OCI-LY3 (cell line): ENCODE results near the gene BRF1.

Source experiments
- H2AFZ ChIP-seq: fragments of 200-600, 300-600 bp; shearing (Covaris generic); 2 replicates; pipeline ENCODE4 v1.6.0; 2014; ENCODE audit warnings: antibody characterized with exemption, low read depth, low read length
- H3K27ac ChIP-seq: fragments of 200-600, 300-600 bp; sonication (generic); 2 replicates; pipeline ENCODE4 v1.5.1; 2014; ENCODE audit warnings: mild to moderate bottlenecking, low read length, moderate library complexity, mixed read lengths
- H3K27me3 ChIP-seq: fragments of 200-600, 300-600 bp; sonication (generic); 2 replicates; pipeline ENCODE4 v1.6.1; 2014; ENCODE audit warnings: low read depth, low read length, mixed read lengths
- H3K36me3 ChIP-seq: fragments of 200-600, 300-600 bp; sonication (generic); replicated peaks from 2 replicates; pipeline ENCODE3; 2014; ENCODE audit warnings: low read depth, low read length, mixed read lengths
- H3K4me1 ChIP-seq: fragments of 300-600, 200-600 bp; sonication (generic); 2 replicates; pipeline ENCODE4 v1.6.1; 2014; ENCODE audit warnings: low read length, mixed read lengths
- H3K4me2 ChIP-seq: fragments of 200-600, 300-600 bp; sonication (generic); 2 replicates; pipeline ENCODE4 v1.6.1; 2014; ENCODE audit warnings: low read length, mixed read lengths
- H3K4me3 ChIP-seq: fragments of 300-600, 200-600 bp; sonication (generic); 2 replicates; pipeline ENCODE4 v1.5.1; 2014; ENCODE audit warnings: antibody characterized with exemption, mild to moderate bottlenecking, low read length, moderate library complexity
- H3K79me2 ChIP-seq: fragments of 300-600, 200-600 bp; shearing (Covaris generic); 2 replicates; pipeline ENCODE4 v1.6.1; 2014; ENCODE audit warnings: mild to moderate bottlenecking, low read length, mixed read lengths
- H3K9ac ChIP-seq: fragments of 300-600, 200-600 bp; shearing (Covaris generic); 2 replicates; pipeline ENCODE4 v1.6.0; 2014; ENCODE audit warnings: mild to moderate bottlenecking, low read length, moderate library complexity
- H3K9me3 ChIP-seq: fragments of 200-600, 300-600 bp; shearing (Covaris generic); 2 replicates; pipeline ENCODE4 v1.6.1; 2014; ENCODE audit warnings: low read length, mixed read lengths; ENCODE audit not compliant: insufficient read depth
- H4K20me1 ChIP-seq: fragments of 200-600, 300-600 bp; sonication (generic); 2 replicates; pipeline ENCODE4 v1.6.1; 2016; ENCODE audit warnings: low read length, mixed read lengths; ENCODE audit not compliant: insufficient read depth
- EZH2phosphoT487 ChIP-seq: fragments of 200-600 bp; shearing (Covaris generic); IDR thresholded peaks from 2 replicates; pipeline ENCODE4 v1.6.1; 2018; ENCODE audit warnings: antibody characterized with exemption, mixed run types, low read depth
- TF ChIP-seq, protein P1 (sequence below): fragments of 200-600, 300-600 bp; sonication (generic); IDR thresholded peaks from 2 replicates; pipeline ENCODE4 v1.5.1; 2014; ENCODE audit warnings: antibody characterized with exemption, low read length, low read depth

BRF1 gene

DNA sequence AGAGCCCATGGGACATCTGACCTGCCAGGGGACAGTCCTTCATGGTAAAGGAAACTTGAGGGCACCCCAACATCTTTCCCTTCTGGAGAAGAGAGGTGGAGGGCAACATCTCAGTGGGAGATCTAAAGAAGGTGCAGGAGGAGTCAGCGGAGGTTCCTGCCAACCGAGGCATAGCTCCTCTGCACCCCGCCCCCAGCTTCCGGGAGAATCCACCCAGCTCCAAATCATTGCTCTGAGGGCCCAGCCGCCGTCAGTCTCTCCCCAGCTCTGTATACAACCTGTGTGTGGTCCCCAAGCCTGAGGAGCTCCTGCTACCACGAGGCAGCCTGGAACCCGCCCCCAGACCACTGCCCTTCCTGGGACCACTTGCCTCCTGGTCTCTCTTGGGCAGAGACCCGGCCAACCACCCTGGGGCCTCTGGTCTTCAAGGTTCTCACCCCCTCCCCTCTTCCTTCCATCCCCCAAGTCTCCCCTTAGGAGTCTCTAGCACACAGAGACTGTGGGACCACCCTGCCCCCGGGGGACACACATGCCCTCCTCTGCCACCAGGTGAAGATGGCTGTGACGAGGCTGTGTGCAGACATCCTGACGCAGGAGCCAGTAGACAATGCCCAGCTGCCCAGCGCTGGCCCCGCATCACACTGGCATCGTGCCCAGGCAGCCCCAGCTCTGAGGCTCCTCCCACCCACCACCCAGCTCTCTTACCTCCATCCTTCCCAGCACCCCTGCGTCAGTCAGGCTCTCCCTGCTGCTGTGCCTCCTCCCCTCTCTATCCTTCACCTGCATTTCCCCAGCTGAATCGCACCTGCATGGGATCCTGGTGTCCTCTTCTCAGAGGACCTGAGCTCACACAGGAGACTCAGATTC, 106.7 kb downstream of the BRF1 start:
- Histone ChIP-seq H3K4me3 (no peak overlapping the region), H2AFZ (no peak overlapping the region), H4K20me1 (no peaks in the 10 kb centered on the region), H3K79me2 (no peaks in the 10 kb centered on the region), H3K27me3 (peaks cover 16% of the 10 kb centered on the region), H3K9ac (no peak overlapping the region), H3K27ac (no peak overlapping the region), H3K4me2 (peak overlapping the region; percentile 1), H3K36me3 (no peaks in the 10 kb centered on the region), H3K4me1 (no peaks in the 10 kb centered on the region), H3K9me3 (no peaks in the 10 kb centered on the region)
- no peak for TF ChIP-seq EZH2phosphoT487
- TF ChIP-seq, protein P1, sequence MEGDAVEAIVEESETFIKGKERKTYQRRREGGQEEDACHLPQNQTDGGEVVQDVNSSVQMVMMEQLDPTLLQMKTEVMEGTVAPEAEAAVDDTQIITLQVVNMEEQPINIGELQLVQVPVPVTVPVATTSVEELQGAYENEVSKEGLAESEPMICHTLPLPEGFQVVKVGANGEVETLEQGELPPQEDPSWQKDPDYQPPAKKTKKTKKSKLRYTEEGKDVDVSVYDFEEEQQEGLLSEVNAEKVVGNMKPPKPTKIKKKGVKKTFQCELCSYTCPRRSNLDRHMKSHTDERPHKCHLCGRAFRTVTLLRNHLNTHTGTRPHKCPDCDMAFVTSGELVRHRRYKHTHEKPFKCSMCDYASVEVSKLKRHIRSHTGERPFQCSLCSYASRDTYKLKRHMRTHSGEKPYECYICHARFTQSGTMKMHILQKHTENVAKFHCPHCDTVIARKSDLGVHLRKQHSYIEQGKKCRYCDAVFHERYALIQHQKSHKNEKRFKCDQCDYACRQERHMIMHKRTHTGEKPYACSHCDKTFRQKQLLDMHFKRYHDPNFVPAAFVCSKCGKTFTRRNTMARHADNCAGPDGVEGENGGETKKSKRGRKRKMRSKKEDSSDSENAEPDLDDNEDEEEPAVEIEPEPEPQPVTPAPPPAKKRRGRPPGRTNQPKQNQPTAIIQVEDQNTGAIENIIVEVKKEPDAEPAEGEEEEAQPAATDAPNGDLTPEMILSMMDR, result no peak

DNA sequence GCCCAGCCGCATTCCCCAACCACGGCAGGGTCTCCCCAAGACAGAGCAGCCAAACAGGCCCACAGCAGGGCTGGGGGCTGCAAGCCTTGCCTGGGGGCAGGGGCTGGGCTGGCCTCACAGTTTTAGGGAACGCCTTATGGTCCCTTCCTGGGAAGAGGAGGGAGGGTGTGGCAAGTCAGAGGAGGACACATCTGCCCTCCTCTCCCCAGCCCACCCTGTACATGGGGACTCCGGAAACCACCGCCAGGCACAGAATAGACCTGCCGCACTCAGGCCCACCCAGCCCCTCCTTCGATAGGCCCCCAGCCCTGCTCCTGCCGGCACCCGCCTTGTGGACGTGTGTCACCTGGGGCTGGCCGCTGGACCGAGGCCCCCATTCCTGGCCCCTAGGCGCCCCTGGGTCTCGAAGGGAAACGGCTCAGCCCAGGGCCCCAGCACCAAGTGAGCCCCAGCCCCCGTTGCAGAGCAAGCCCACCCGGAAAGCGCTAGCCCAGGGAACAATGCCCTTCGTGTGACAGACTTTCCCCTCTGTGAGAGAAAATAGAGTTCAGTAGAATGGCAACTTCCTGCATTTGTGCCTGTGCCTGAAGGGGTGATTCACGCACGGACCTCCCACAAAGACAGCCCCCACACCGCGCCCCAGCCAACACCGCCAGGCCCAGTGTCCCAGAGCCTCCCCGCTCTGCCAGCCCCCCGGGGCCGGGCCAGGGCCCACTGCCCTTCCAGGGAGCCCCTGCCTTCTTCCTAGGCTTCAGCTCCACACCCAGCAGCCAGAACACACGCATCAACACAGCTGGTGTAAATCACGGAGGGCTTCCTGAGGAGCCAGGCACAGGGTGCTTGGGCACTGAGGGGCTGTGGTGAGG, 107.7 kb downstream of the BRF1 start:
- Histone ChIP-seq H3K27me3 (peaks cover 13% of the 10 kb centered on the region), H3K36me3 (no peaks in the 10 kb centered on the region), H3K4me1 (no peaks in the 10 kb centered on the region), H3K4me3 (no peak overlapping the region), H3K9me3 (no peaks in the 10 kb centered on the region), H3K79me2 (no peaks in the 10 kb centered on the region), H2AFZ (no peak overlapping the region), H3K27ac (no peak overlapping the region), H3K9ac (no peak overlapping the region), H3K4me2 (peak overlapping the region; percentile 1; the same call in 1 of the 2 replicates), H4K20me1 (no peaks in the 10 kb centered on the region)
- TF ChIP-seq EZH2phosphoT487, result no peak
- TF ChIP-seq, protein P1, result no peak

DNA sequence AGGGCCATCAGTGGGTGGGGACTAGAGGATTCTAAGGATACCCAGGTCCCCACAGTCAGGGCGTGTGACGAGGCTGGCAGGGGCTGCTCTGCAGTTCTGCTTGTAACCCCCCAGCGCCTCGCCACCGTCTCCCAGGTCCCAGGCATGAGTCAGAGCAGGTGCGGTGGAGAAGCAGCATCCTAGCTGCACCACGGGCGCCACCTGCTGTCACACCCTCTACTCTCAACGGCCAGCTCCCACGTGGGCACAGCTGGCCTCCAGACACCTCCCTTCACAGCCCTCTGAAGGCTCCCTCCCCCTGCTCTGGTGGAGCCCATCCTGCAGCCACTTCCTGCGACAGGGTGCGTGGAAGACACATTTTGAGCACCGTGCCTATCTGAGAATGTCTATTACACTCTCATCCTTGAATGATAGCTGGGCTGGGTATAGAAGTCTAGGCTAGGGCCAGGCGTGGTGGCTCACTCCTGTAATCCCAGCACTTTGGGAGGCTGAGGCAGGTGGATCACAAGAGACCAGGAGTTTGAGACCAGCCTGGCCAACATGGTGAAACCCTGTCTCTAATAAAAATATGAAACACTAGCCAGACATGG, 112.8 kb downstream of the BRF1 start:
- H3K79me2 ChIP-seq, result no peaks in the 10 kb centered on the region
- H3K9ac ChIP-seq, result no peak overlapping the region
- no peaks in the 10 kb centered on the region for H3K4me1 ChIP-seq
- peaks cover 12% of the 10 kb centered on the region for H3K27me3 ChIP-seq
- no peak for TF ChIP-seq EZH2phosphoT487
- TF ChIP-seq, protein P1, result no peak
- H2AFZ ChIP-seq, result no peak overlapping the region
- H4K20me1 ChIP-seq, result no peaks in the 10 kb centered on the region
- no peaks in the 10 kb centered on the region for H3K9me3 ChIP-seq
- no peak overlapping the region for H3K4me3 ChIP-seq
- H3K36me3 ChIP-seq, result no peaks in the 10 kb centered on the region
- no peak overlapping the region for H3K27ac ChIP-seq
- no peak overlapping the region for H3K4me2 ChIP-seq

DNA sequence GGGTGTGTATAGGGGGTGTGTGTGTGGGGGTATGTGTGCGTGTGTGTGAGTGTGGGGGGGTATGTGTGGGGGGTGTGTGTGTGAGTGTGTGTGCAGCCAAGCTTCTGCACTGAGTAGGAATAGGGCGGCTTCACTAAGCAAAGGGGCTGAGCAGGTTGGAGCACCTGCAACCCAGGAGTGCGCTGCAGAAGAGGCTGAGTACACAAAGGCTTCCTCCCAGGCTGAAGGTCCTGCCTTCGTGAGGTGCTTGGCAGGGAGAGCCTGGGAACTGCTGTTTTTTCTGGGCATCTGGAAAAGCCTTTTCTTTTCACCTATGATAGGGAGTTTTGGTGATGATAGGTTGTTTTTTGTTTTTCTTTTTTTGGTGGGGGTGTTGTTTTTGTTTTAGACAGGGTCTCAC, 113.7 kb downstream of the BRF1 start:
- H3K4me3 ChIP-seq, result no peak overlapping the region
- H3K9me3 ChIP-seq, result no peaks in the 10 kb centered on the region
- peaks cover 12% of the 10 kb centered on the region for H3K27me3 ChIP-seq
- no peaks in the 10 kb centered on the region for H3K79me2 ChIP-seq
- H3K4me1 ChIP-seq, result no peaks in the 10 kb centered on the region
- no peak overlapping the region for H3K9ac ChIP-seq
- no peak overlapping the region for H3K27ac ChIP-seq
- TF ChIP-seq, protein P1, result no peak
- no peak for TF ChIP-seq EZH2phosphoT487
- no peak overlapping the region for H3K4me2 ChIP-seq
- H2AFZ ChIP-seq, result no peak overlapping the region
- H4K20me1 ChIP-seq, result no peaks in the 10 kb centered on the region
- H3K36me3 ChIP-seq, result no peaks in the 10 kb centered on the region
